NT2/D1 (cell line): ENCODE results near the gene LCE1E.

Experiments used
- SUZ12 ChIP-seq: IDR thresholded peaks from 2 replicates; pipeline ENCODE4 v1.6.1; 2011; ENCODE audit not compliant: insufficient read length, insufficient read depth; ENCODE audit errors: extremely low read depth
- YY1 ChIP-seq: IDR thresholded peaks from 2 replicates; pipeline ENCODE4 v1.6.1; 2011; ENCODE audit not compliant: insufficient read length, insufficient read depth
- ZNF274 ChIP-seq: IDR thresholded peaks from 2 replicates; pipeline ENCODE4 v1.6.1; 2011; ENCODE audit warnings: mild to moderate bottlenecking, low read depth, low read length

DNA sequence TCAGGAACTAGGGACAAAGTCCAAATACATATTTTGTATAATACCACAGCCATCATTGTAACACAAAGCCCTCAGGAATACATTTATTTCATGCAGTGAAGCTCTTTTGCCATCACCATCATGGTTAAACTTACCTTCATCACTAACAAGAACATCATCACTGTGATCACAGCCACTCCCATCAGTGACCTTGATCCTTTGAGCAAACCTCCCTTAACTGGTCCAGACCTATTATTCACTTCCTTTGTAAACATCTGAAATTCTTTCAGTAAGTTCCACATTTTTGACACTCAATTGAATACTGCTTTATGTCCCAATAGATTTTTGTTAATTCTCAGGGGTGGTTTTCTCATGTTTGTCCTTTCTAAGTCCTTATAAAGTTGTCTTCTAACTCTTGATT is 44.4 kb upstream of the LCE1E start:
- TF ChIP-seq YY1: no peak
- no peak for TF ChIP-seq SUZ12
- no peak for TF ChIP-seq ZNF274
